Inferior parietal cortex (tissue), 1 donor: Measurements from ENCODE around the gene RPL13.

Source experiments
- DNase-seq: peaks from one replicate; pipeline ENCODE4 v3.0.0-alpha.2; 2016; ENCODE audit errors: extremely low spot score

The RPL13 gene

DNA sequence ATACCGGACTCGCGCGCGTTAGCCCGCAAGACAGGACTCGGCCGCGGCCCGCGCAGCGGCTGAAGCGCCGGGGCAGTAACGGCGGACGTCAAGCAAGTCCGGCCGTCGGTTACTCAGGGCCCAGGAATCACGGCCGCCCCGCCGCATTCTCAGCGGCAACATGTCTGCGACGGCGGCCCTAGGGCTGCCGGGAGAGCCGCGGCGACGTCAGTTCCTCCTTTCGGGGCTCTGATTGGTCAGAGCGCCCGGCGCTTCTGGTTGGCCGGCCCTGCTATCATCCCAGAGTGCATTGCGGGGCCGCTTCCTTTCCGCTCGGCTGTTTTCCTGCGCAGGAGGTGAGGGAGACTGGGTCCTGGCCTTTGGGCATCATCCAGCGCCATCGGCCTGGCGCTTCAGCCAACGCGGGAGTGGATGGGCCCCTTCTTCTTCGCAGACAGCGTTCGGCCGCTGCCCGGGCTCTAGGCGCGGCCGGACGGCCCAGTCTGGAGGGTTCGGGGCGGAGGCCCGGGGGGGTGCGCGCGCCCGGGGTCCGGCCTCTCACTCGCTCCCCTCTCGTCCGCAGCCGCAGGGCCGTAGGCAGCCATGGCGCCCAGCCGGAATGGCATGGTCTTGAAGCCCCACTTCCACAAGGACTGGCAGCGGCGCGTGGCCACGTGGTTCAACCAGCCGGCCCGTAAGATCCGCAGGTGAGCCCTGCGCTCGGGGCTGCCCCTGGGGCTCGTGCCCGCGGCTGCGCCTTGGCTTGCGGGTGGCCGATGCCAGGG is at the start of gene RPL13:
Gene RPL13 (plus strand): TSS at position 305 of the 764 bp plus-strand sequence. CDS start 278 bp downstream, at position 583.
- DNase-seq = peak; percentile 95

DNA sequence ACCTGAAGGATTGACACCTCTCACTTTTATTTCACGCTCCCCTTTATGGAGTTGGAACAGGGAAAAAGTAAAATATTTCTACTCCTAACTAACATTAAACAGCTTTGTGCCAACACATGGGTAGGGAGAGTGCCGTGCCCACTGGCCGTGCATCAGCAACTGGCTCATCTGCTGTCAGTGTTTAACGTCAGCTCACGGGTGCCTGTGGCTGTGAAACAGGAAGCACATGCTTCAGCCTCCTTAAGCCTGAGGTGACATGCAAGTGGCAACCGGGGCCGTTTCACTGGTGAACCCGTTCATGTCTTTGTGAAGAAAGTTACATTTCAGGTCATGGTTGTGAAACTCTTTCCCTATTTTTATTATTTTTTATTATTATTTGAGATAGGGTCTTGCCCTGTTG is 49.1 kb upstream of the RPL13 start:
- no peak for DNase-seq

DNA sequence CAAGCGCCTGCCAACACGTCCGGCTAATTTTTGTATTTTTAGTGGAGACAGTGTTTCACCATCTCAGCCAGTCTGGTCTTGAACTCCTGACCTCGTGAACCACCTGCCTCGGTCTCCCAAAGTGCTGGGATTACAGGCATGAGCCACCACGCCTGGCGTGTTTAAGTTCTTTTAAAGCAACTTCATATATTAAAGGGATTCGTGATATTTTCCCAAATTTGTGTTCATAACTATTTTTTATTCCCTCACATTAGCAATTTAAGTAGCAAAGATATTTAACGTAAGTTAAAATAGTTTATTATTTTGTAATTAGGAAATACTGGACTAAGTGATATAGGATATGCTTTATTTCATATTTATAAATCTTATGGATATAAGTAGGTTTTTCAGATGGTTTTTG is 48.0 kb upstream of the RPL13 start:
- no peak for DNase-seq

DNA sequence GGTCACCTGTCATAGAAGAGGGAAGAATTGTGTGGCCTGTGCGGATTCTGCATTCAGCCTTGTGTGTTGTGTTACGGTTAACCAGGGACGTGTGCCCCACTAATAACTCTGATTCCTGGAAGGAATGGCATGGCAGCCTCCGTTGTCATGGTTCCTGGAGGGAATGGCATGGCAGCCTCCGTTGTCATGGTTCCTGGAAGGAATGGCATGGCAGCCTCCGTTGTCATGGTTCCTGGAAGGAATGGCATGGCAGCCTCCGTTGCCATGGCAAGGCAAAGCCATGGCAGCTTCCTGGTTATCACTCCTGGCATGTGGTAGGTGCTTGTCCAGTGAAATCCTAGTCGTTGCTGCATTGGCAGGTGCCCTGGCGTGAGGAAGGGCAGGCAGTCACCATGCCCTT is 43.4 kb upstream of the RPL13 start:
- no peak for DNase-seq

DNA sequence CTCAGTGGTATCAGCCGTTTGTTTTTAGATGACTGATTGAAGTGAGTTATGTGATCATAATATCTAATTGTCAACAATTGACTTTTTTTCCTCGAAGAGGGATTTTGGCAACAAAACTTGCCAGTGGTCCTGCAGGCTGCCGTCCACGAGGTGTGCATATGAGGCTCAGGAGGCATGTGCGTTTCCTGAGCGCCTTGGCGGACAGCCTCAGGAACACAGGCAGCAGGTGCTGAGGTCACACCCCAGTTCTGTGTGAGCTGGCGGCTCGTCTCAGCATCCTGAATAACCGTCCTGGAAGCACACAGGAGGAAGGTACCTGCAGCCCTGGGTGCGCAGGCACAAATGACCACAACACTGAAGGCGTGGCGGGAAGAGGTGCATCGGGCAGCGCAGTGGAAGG is 40.6 kb upstream of the RPL13 start:
- no peak for DNase-seq

DNA sequence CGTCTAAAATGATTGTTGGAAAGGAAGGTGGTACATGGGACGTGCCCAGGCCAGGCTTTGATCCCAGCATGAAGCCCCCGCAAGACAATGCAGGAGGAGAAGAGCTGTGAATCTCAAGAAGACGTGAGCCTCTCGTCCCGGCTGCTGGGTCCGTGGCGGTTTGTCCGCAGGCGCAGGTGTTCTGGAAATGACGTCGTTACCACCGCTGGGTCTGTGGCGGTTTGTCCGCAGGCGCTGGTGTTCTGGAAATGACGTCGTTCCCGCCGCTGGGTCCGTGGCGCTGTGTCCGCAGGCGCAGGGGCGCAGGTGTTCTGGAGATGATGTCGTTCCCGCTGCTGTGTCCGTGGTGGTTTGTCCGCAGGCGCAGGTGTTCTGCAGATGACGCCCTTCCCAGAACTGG is 38.2 kb upstream of the RPL13 start:
- DNase-seq = no peak

DNA sequence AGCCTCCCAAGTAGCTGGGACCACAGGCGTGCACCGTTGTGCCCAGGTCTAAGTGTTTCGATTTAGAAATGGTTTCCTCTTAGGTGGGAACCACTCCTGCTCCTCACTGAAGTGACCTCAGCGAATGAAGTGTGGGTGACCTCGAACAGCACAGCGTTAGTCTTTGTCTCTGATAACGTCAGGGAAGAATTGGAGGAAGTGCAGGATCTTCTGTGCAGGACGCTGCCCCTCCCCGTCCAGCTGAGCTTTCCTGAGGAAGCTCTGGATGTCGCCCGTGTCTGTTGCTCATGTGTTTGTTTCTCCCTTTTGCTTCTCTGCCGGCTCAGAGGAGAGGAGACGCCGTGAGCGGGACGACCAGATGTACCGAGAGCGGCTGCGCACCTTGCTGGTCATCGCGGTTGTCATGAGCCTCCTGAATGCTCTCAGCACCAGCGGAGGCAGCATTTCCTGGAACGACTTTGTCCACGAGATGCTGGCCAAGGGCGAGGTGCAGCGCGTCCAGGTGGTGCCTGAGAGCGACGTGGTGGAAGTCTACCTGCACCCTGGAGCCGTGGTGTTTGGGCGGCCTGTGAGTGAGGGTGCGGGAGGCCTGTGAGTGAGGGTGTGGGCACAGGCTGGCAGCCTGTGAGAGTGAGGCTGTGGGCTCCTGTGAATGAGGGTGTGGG is 36.7 kb upstream of the RPL13 start:
- DNase-seq = no peak

DNA sequence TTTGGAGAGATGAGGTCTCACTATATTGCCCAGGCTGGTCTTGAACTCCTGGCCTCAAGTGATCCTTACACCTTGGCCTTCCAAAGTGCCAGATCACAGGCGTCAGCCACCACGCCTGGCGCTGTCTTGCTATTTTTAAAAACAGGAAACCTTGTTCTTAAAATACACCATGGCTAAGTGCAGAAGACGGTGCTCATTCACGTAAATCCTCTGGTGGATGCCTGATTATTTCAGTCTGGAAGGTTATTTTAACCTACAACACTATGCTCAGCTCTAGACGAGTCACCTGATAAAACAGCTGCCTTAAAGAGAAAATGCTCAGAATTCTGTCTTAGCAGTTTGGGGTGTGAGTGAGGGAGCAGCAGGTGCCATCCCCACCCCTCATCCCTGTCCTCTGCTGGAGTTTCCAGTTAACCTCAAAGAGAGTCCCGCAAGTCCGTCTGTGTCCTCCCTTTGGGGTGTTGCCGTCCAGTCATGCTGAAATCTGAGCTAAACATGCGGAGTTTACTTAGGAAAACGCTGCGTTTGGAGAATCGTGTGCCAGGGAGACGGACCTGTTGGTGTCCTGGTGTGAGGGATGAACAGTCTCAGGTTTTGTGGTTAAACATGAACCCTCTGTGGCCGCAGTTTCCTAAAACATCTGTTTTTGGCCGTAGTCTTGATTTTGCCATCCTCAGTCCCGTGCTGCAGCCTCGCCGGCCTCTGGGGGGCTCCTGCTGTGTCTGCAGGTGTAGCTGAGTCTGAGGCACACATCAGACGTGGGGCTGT is 35.2 kb upstream of the RPL13 start:
- no peak for DNase-seq

DNA sequence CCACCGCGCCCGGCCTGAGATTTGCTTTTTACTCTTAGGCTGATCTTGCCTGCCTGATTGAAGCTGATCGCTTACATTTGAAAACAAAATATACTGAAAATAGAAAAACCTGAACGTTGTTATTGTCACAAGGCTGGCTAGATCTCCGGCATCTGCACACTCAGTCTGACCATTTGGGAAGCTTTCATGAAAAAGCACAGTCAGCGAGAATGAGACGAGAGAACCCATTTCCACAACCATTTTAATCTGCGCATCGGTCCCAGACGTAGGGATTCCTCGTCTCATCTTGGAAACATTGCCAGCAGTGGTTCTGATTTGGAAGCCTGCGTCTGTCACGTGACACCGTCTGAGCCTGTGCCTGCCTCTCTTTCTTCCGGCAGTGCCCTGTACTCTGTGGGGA is 31.4 kb upstream of the RPL13 start:
- DNase-seq = no peak

DNA sequence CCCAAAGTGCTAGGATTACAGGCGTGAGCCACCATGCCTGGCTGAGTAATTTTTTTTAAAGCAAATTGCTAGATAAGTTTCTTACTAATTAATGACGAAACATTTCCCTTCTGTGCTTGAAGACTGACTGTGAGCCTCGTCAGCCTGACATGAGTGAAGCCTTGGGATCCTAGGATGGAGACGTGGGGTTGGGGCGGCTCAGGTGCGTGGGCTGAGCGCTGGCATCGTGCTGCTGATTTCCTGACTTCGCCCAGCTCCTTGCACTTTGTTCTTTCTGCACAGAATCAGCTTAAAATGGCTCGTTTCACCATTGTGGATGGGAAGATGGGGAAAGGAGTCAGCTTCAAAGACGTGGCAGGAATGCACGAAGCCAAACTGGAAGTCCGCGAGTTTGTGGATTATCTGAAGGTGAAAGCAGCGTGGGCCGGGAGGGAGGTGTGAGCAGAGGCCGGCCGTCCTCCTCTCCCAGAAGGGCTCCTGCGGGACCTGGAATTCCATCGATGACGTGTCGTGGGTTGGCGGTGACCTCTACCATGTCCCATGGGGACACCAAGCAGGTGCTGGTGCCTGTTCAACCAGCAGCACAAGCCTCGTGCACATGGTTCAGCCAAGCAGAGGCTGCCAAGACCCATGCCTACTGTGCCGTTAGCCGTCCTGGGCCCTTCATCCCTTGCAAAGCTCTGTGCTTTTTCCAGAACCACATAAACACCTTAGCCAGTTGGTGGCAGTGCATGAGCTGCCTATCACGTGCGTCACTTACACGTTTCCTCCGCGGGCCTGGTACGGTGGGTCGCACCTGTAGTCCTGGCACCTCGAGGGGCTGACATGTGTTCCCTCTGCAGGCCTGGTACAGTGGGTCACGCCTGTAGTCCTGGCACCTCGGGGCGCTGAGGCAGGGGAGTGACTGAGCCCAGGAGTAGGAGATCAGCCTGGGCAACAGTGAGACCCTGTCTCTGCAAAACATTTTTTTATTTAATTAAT is 29.8 kb upstream of the RPL13 start:
- DNase-seq = no peak

DNA sequence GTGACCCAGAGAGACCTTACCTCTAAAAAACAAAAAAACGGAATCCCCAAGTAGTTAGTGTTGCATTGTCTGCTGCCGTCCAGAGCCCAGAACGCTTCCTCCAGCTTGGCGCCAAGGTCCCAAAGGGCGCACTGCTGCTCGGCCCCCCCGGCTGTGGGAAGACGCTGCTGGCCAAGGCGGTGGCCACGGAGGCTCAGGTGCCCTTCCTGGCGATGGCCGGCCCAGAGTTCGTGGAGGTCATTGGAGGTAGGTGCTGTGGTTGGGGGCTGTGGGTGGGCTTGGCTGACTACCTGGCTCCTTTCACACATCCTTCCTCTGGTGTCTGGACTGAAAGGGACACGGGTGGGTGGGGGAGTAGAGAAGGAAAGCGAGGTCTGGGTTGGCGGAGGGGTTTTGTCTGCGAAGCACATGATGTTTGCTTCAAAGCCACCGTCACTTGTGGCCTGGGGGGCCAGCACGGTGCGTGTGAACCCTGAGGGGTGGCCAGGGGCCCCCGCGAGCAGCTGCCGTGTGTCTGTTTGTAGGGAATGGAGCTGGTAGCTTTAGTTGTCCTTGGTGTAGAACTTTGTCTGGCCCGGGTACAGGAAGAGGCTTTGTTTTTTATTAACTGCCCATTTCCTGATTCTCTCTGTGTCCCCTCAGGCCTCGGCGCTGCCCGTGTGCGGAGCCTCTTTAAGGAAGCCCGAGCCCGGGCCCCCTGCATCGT is 28.5 kb upstream of the RPL13 start:
- DNase-seq = no peak

DNA sequence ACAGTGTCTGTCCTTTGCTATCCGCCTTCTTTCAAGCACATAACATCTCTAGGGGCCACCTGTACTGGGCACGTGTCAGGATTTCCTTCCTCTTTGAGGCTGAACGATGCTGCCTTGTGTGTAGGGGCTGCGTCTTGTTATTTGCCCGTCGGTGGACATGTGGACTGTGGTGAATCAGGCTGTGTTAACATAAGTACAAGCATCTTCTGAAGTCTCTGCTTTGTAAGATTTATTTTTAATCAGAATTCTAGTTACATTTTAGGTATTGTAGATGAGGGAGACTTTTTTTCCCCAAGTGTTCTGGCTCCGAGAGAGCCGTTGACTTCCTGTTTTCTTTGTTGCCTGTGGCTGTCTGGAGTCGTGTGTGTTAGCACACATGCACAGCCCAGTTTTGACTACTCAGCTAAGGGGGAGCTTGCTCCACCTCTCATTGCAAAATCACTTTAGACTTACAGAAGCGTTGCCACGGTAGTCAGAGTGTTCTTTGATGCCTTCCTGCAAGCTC is 26.2 kb upstream of the RPL13 start:
- peak; percentile 20 for DNase-seq

DNA sequence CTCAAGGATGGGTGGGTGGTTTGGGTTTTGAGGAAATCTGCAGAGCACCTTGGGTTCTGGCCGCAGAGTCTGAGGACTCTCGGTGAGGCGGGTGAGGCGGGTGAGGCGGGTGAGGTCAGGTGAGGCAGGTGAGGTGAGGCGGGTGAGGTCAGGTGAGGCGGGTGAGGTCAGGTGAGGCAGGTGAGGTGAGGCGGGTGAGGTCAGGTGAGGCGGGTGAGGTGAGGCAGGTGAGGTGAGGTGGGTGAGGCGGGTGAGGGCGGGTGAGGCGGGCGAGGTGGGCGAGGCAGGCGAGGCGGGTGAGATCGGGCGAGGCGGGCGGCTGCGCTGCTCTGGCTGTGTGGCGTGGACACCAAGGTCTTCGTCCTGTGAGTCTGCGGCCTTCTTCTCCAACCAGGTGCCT is 24.1 kb upstream of the RPL13 start:
- DNase-seq = no peak

DNA sequence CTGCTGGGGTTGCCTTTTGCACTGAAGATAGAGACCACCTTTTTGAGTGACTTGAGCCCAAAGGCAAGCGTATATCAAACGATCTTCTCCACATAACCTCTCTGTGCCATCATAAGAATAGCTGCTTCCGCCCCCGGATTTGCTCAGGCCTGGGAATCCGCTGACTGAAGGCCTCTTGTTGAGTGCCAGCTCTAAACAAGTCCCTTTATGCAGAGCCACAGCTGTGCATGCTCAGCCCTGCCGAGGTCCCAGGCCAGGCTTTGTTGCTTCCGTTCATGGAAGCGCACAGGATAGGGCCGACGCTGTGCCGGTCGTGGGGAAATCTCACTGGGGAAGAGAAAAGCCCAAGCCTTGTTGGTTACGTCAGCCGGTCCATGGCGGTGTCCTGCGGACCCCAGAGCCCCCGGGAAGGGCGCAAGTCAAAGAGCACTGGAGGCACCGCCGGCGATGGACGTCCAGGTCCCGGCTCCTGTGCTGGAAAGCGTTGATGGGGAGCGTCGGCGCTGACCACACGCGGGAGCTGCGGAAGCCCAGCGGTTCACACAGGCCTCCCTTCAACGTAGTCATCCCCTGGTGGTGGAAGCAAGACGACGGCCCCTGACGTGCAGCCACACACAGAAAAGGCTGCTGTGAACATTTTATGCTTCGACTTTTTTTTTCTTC is 23.5 kb upstream of the RPL13 start:
- DNase-seq = peak; percentile 61

DNA sequence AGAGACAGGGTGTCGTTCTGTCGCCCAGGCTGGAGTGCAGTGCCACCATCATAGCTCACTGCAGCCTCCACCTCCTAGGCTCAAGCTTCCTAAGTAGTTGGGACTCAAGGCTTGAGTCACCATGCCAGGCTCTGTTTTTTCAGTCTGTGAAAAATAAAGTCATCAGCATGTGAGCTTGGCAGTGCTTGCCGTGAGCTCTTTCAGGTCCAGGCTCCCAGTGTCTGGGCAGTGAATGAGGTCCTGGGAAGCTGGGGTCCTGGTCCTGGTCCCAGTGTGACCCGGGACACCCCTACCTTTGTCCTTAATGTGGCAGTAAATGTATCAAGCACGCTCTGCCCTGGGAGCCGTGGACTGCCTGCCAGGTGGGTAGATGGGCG is 22.9 kb upstream of the RPL13 start:
- DNase-seq = no peak

DNA sequence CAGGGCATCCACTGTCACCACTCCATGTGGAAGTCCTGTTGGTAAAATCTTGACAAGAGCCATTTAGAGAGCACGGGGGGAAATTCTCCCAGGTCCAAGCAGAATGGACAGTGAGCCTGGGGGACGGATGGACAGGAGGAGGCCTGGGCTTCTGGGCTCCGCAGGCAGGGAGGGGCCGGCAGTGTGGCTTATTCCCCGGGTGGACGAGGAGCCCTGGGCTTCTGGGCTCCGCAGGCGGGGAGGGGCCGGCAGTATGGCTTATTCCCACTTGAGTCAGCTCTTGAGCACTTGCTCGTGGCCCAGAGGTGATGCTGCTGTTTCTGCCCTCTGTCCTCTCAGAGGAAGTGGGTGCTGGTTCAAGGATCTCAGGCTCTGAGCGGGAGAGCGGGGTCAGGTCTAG is 22.2 kb upstream of the RPL13 start:
- DNase-seq = no peak

DNA sequence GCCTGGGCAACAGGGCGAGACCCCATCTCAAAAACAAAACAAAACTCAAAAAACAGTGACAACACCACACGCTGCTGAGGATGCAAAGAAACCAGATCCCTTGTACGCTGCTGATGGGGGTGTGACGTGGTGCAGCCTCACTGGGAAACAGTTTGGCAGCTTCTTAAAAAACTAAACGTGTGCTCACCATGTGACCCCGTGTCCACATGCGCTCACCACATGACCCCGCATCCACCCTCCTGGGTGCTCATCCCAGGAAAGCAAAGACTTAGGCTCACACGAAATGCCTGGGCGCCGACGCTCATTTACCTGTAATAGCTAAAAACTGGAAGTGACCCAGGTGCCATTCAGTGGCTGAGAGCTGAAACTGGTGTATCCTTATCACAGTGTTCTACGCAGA is 19.9 kb upstream of the RPL13 start:
- DNase-seq = no peak

DNA sequence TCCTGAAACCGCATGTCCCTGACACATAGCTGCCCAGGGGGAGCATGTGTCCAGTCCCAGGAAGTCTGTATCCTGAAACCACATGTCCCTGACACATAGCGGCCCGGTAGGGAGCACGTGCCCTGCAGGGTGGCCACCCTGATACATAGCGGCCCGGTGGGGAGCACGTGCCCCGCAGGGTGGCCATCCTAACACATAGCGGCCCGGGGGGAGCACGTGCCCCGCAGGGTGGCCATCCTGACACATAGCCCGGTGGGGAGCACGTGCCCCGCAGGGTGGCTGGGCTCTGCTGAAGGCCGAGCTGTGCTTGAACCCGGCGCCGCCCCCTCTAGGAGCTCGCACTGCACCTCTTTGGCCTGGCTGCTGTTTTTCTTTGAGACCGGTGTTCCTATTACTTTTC is 18.7 kb upstream of the RPL13 start:
- DNase-seq = no peak

DNA sequence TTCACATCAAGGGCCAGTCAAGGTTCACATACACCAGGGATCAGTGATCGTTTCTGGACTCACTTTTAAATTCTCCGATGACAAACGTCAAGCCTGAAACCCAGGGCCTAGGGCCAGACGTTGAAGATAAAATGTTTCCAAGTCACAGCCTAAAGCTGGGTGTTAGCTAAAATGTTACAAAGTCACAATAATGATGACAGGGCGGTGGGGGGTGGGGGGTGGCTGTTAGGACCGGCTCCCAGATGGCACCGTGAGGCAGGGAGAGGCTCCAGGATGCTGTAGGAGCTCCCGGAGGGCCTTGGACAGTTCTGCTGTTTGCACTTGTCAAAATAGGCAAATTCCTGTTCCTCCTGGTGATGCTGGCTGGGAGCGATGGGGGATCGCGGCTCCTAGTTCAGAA is 16.4 kb upstream of the RPL13 start:
- DNase-seq = no peak

DNA sequence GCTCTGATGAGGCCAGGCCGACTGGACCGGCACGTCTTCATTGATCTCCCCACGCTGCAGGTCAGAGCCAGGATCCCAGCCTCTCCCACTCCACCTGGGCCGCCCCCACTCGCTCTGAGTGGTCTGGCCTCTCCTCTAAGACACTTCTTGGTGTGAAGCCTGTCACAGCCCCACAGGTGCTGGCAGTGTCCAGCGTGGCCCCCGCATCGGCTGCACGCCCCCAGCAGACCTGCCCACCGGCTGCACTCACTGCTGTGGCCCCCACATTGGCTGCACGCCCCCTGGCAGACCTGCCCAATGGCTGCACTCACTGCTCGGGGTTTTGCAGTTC is 15.8 kb upstream of the RPL13 start:
- DNase-seq = no peak
